GM06990 (cell line): ENCODE measurements around the gene FZD1.

Source experiments
- DNase-seq: peaks from one replicate; pipeline ENCODE4 v3.0.0-alpha.2; 2011; ENCODE audit not compliant: insufficient read length; ENCODE audit errors: extremely low read depth
- H3K27me3 ChIP-seq: replicated peaks from 2 replicates; pipeline ENCODE4 v1.6.0; 2011; ENCODE audit warnings: low read length; ENCODE audit not compliant: control insufficient read depth, insufficient read depth
- H3K36me3 ChIP-seq: 2 replicates; pipeline ENCODE4 v1.5.1; 2011; ENCODE audit warnings: low read length; ENCODE audit not compliant: control insufficient read depth, insufficient read depth
- H3K4me3 ChIP-seq: replicated peaks from 2 replicates; pipeline ENCODE4 v1.5.1; 2011; ENCODE audit warnings: low read depth, mild to moderate bottlenecking, control low read depth, low read length
- CTCF ChIP-seq: IDR thresholded peaks from 2 replicates; pipeline ENCODE4 v1.5.1; 2011; ENCODE audit warnings: low read length, control low read depth, mild to moderate bottlenecking, inconsistent platforms; ENCODE audit not compliant: insufficient read depth, poor library complexity, severe bottlenecking

FZD1 gene

GRCh38 chr7:91276909-91277308 lies 12.7 kb downstream of the FZD1 start:
- Histone ChIP-seq H3K4me3 (no peak overlapping the region), H3K27me3 (no peaks in the 10 kb centered on the region), H3K36me3 (no peaks in the 10 kb centered on the region)
- no peak for TF ChIP-seq CTCF
- peak; percentile 54 for DNase-seq

DNA sequence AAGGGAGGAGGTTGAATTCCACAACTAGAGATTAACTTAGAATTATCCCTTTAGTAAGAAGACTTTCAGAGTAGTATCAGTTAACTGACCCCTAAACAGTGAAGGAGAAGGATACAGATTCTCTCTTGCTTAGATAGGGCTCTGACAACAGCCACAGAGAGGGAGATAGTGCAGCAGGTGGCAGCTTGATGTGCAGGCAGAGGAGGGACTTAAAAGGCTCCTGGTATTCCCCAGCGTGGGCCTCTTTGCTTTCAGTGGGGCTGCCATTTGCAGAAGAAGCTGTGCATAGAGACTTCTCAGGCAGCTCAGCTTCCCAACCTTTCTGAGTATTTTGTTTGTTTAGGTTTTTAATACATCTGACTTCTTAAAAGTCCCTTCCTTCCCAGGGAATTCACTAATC lies 16.0 kb downstream of the FZD1 start:
- TF ChIP-seq CTCF = peak; percentile 1
- DNase-seq = no peak

DNA sequence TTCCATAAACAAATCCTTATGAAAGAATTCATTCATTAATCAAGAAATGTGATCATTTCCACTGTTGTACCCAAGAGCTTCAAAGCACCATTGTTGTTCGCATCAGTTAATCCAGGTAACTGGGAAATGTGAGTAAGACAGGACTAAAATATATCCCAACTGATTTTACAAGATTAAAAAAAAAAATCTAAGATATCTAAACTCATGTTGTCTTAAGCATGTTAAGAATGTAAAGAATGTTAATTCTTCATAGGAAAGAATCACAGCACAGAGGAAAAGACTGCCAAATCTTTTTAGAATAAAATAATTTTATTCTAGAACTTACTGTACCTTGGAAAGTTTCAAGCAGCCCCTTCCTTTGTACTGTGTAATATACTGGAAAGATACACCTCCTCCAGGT lies 16.4 kb downstream of the FZD1 start:
- H3K27me3 ChIP-seq = no peaks in the 10 kb centered on the region
- no peak for TF ChIP-seq CTCF
- DNase-seq = no peak

More for the DNA sequence above, 16.0 kb downstream of the FZD1 start:
- H3K36me3 ChIP-seq = no peaks in the 10 kb centered on the region
- no peaks in the 10 kb centered on the region for H3K27me3 ChIP-seq
- H3K4me3 ChIP-seq = no peak overlapping the region

GRCh38 chr7:91285696-91286355 lies 21.6 kb downstream of the FZD1 start:
- Histone ChIP-seq H3K4me3 (no peak overlapping the region), H3K27me3 (no peaks in the 10 kb centered on the region), H3K36me3 (no peaks in the 10 kb centered on the region)
- no peak for TF ChIP-seq CTCF
- DNase-seq = no peak

More for the DNA sequence above, 16.4 kb downstream of the FZD1 start:
- no peak overlapping the region for H3K4me3 ChIP-seq
- H3K36me3 ChIP-seq = no peaks in the 10 kb centered on the region

DNA sequence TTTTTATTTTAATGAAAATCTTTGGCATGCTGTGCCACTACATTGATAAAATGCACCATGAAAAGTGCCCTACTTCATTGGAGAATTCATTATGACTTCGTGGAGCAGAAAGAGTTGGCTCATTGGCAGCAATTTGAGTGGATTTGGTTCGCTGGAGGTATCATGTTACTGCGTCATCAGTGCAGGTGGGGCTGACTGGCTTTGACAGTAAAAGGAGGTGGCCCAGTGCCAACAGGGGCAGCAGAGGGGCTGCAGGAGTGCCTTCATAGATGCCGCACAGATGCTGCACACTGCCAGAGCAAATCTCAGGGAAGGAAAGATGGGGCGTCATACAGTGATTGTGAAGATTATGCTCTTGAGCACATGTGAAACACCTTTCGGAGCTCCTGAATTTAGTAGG lies 22.2 kb downstream of the FZD1 start:
- no peak for TF ChIP-seq CTCF
- DNase-seq = no peak
- H3K4me3 ChIP-seq = no peak overlapping the region

GRCh38 chr7:91287371-91288084 lies 23.3 kb downstream of the FZD1 start:
- no peaks in the 10 kb centered on the region for H3K36me3 ChIP-seq
- TF ChIP-seq CTCF = no peak
- no peaks in the 10 kb centered on the region for H3K27me3 ChIP-seq
- H3K4me3 ChIP-seq = no peak overlapping the region
- no peak for DNase-seq

More for the DNA sequence above, 22.2 kb downstream of the FZD1 start:
- H3K27me3 ChIP-seq = no peaks in the 10 kb centered on the region
- H3K36me3 ChIP-seq = no peaks in the 10 kb centered on the region
